Effector CD4-positive, alpha-beta T cell (primary cell): ENCODE results near the gene SDC1.
"Not testable (repeated sequence)": the region's sequence is repeated elsewhere in the genome, so short reads cannot be mapped to it uniquely, and the experiment has no call there.

Experiments used
- DNase-seq: peaks from one replicate; pipeline ENCODE4 v3.0.0-alpha.2; 2020

The SDC1 gene

DNA sequence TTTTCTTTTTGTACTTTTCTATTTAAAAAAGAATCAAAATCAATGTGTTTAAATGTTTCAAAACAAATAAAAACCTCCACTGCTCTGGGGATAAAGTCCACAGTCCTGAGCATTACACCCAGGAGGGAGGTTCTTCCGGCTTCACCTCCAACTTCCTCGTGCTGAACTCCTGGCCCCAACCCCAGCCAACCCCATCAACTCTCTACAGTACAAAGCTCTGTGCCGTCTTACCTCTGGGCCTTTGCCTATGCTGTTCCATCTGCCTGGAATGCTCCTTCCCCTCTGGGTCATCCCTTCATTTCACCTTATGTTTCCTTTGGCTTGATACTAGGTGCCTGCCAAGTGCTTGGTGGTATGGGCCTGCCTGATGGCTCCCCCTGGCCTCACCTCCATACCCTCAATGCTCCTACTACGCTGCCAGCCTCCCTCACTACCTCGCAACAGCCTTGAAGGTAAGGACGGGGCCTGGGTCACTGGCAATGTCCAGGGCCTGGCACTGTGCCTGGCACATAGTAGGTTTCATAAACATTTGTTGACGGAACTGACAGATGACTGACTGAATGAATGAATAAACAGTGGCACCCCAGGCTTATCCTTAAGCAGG lies 28.8 kb downstream of the SDC1 start:
- no peak for DNase-seq

DNA sequence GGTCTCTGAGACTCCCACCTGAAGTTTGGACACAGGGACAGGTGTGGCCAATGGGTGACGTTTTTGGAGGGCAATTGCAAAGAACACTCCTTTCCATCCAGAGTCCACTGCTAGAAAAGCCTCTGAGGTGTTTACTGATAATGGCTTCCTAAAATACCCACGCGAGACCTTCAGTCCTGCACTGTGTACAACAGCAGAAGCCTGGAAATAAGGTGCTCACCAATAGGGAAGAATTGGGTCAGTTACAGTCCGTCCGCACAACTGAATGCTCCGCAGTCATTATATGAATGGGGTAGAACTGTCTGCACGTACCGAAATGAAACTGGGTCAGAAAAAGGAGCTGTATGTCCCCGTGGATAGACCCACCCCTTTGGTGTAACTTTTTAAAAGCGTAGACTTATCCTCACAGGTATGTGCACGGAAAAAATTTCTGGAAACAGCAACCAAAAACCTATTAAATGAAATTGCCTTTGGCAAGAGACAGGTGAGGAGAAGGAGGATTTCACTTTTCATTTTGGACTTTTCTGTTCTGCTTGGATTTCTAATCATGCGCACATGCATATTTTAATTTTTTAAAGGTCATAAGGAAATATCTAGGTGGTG lies 29.4 kb downstream of the SDC1 start:
- no peak for DNase-seq

DNA sequence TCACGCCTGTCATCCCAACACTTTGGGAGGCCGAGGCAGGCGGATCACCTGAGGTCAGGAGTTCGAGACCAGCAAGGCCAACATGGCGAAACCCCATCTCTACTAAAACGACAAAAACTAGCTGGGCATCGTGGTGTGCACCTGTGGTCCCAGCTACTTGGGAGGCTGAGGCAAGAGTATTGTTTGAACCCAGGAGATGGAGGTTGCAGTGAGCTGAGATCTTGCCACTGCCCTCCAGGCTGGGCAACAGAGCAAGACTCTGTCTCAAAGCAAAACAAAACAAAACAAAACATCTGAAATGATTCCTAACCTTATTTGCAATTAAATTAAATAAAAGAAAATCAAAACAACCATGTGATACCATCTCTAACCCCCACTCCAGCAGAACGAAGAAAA lies 29.9 kb downstream of the SDC1 start:
- DNase-seq = not testable (repeated sequence)

DNA sequence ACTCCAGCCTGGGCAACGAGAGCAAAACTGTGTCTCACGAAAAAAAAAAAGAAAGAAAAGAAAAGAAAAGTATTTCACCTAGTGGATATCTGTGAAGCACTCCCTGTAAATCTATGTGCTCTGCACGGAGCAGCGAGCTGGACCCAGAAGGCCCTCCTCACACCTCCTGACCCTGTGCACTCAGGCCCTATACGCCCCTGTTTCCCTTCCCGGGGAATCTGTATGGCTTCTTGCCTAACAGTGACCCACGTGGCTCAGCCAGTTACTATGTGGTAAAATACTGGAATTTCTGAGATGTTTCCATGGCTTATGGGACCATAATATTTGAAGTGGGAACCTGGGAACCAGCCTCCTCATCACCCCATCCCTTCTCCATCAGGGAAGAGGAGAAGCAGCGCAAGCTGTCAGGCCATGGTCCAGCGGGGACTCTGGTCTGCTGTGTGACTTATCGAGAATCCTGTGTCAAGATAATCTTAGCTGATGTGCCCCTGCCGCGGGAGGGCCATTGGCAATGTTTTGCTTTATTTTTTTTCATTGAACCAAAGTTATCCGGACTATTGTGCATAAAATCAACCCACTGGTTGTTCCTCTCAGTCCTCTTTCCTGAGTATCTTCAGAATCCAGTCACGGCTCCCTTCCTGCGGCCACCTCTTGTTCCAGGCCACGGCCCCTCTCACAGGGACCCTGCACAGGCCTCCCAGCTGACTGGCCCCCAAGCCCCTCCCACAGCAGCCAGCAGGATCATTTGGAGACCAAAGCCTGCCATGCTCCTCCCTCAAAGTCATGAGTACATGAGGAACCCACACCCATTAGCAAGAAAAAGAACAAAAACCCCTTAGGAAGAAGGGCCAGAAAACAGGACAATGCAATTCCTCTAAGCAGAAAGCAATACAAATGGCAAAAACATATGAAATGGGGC lies 30.6 kb downstream of the SDC1 start:
- no peak for DNase-seq

DNA sequence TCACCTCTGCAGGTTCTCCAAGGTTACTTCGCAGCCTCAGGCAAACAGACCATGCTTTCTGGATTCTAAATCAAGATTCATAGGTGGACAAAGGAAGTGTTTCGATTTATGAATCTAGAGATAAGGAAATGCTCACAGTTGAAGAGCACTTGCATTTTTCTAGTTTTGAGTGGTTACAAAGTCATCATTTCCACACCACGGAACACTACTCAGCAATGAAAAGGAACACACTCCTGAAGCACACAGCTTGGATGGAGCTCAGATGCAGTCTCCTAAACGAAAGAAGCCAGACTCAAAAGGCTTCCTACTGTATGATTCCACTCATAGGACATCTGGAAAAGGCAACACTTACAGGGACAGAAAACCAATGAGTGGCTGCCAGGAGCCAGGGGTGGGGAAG lies 31.7 kb downstream of the SDC1 start:
- no peak for DNase-seq

GRCh38 chr2:20192781-20193180 lies 32.1 kb downstream of the SDC1 start:
- no peak for DNase-seq

- DNase-seq = no peak
Observed at GRCh38 chr2:20191714-20192569, 33.0 kb downstream of the SDC1 start.

GRCh38 chr2:20190876-20191713 lies 33.8 kb downstream of the SDC1 start:
- DNase-seq = no peak

GRCh38 chr2:20190170-20190569 lies 34.8 kb downstream of the SDC1 start:
- no peak for DNase-seq

DNA sequence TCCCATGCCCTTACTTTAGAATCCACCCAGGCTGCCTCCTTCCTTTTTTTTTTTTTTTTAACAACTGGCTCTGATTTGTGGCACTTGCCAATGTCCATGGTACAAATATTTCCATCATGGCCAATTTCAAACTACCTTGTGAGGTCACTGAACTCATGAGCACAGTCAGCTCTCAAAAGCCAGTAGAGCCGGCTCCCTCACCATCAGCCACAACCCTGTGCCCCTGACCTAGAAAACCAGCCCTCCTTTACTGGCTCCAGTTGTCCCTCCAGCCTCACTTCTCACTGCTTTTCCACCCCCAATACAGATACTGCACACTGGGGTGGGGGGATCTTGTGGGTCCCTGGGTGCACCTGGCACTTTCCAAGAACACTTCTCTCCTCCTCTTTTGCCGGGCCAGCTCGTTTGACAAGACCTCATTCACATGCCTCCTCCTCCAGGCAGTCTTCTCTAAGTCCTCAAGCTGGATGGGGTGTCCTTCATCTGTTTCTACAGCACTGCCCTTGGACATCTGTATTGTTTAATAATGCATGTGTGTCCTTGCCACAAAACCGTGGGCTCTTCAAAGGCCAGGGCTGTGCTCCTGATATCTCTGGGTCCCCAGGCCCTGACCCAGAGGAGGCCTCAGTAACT lies 35.5 kb downstream of the SDC1 start:
- no peak for DNase-seq

DNA sequence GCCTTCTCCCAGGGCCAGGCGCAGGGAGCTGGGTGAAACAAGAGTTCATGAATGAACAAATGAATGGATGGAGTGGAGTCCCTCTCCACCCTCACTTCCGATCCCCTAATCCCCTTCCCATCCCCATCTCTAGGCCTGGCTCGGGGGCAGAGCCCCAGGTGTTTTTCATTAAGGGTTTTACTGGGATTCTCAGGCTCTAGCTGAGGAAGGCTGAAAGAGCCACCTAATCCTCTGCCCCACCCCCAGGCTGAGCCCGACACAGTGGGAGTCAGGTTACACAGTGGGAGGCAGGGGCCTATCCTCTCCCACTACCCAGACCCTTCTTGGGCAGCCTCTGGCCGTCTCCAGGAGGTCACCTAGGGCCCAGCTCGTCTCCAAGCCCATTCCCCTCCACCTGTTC lies 36.1 kb downstream of the SDC1 start:
- no peak for DNase-seq

GRCh38 chr2:20188201-20188600 lies 36.7 kb downstream of the SDC1 start:
- DNase-seq = no peak

DNA sequence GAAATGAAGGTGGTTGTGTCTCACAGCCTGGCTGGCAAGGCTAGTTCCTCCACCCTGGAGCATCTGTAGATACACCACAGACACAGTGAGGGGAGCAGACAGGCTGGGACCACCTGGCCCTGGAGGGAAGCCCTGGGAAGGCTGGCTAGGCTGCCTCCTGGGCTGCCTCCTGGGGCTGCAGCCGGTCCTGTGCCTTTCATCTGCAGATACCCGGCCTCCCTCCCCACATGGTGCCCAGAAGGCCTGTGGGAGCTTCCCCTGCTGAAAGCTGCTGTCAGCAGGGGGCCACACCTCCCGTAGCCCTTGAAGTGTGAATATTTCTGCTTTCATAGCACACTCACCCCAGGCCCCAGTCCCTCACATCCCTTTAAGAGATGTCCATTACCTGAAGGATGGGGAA lies 37.6 kb downstream of the SDC1 start:
- DNase-seq = no peak

DNA sequence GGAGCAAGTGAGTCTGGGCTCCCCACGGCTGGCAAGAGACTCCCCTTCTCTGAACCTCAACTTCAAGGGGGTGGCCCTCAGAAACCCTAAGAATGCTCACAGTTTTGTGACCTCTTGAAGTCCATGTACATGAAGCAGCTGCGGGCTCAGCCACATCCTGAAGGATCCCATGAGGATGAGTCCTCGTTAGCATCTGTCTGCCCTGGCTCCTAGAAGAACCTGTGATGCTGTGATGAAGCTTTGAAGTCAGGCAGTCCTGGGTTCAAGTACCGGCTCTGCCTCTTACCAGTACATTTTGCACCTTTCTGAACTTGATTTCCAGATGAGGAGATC lies 38.1 kb downstream of the SDC1 start:
- no peak for DNase-seq

GRCh38 chr2:20186078-20186854 lies 38.7 kb downstream of the SDC1 start:
- no peak for DNase-seq

DNA sequence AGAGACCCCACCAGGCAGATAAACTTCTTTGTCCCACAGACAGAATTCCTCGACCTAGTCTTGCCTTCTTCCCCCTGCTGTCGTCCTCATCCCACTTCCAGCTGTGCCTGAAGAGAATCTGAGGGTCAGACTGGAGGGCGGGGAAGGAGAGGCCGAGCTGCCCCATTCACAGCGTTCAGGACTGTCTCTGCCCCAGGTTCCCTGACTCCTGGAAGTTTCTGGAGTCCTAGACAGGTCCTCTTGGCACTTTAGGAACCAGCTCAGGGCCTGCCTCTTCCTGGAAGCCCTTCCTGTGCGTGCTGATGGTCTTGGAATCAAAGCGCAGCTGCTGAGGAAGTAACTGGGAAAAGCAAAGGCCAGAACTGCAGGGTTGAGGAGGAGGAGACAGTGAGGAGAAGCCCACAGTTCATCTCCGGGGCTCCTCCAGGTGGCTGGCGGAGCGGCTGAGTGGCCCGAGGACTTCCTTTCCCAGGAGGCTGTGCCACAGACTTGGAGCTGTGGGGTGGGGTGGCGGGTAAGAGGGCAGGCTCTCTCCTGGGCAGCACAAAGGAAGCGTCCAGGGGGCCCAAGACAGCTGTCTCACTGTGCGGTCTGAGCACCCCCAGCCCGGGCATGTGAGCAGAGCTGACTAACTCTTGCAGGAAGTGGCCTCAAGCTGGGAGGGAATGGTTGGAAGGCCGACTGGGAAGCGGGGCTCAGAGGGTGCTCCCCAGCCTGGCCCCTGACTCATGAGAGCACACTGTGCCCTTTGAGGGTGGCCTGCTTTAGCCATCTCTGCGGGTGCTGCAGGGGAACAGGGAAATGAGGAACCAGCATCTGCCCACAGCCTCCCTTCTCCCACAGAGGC lies 39.5 kb downstream of the SDC1 start:
- no peak for DNase-seq

DNA sequence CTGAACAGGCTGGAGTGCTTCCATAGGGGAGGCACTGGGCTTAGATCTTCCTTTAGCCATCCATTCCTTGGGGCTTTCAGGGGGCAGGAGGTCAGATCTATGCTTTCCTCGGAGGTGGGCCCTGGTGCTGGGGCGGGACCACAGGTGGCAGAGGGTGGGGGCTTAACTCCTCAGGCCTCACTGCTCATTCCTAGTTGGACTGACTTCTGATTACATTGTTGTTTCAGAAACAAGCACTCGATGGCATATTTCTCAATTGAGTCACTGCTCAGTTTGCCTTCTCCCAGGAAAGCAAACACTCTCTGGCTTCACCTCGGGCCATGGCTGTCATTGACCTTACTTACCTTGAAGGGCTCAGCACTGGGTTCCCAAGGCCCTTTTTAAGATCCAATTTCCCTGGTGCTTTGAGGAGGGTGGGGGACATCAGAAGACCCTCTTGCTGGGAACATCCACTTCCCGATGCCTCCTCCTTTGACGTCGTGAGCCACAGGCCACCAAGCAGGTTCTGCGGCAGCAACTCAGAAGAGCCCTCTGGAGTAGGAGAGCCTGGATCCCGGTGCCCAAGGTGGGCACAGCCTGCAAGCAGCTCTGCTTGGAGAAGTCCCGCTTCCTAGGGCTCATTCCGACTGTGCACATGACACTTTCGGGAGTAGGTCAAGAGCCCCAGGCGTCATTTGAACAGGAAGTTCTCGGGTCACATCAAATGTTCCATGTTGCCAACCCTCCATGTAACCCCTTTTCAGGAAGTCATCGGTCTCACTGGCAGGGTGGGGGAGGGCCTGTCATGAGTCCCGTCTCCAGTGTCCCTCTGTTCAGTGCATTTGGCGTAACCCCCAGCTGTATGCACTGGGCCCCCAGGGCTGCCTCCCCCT lies 40.6 kb downstream of the SDC1 start:
- DNase-seq = no peak

DNA sequence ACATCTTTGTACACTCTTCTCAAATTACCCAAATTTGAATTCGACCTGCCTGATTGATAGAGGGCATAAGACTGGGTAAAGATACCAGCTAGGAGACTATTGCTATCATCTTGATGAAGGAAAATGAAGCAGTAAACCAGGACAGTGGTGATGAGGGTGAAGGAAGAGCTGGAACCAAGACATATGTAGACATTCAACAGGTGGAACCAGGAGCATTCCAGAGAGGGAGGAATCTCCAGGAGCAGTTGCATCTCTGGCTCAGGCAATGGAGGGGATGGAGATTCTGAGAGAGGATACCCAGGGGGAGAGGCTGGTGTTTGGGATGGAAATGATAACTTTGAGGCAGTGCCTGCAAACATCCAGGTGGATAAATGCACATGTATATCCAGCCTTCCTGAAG lies 41.6 kb downstream of the SDC1 start:
- DNase-seq = no peak
